Activated naive CD8-positive, alpha-beta T cell treated with anti-CD3 and anti-CD28 coated beads, Interleukin-2, amount 50 U/mL, for 24 hours (primary cell): ENCODE data around the gene ARID3A.

Experiments used
- ATAC-seq: fragments of 150-1000 bp; cut with Tn5 transposase; one replicate; pipeline ENCODE4 v1.10.0; 2021
- DNase-seq: peaks from one replicate; pipeline ENCODE4 v3.0.0; 2021
- H3K27ac Mint-ChIP-seq: one replicate; pipeline ENCODE4 v1.8.0; 2021; ENCODE audit warnings: mild to moderate bottlenecking, mixed read lengths
- H3K27me3 Mint-ChIP-seq: one replicate; pipeline ENCODE4 v1.8.0; 2021; ENCODE audit warnings: mixed read lengths
- H3K36me3 Mint-ChIP-seq: one replicate; pipeline ENCODE4 v1.8.0; 2021; ENCODE audit warnings: low read depth, mixed read lengths
- H3K4me1 Mint-ChIP-seq: one replicate; pipeline ENCODE4 v1.8.0; 2021; ENCODE audit warnings: mixed read lengths
- H3K4me3 Mint-ChIP-seq: one replicate; pipeline ENCODE4 v1.8.0; 2021; ENCODE audit warnings: mild to moderate bottlenecking, moderate library complexity, mixed read lengths
- H3K9me3 Mint-ChIP-seq: one replicate; pipeline ENCODE4 v1.8.0; 2021; ENCODE audit warnings: mixed read lengths

ARID3A gene

DNA sequence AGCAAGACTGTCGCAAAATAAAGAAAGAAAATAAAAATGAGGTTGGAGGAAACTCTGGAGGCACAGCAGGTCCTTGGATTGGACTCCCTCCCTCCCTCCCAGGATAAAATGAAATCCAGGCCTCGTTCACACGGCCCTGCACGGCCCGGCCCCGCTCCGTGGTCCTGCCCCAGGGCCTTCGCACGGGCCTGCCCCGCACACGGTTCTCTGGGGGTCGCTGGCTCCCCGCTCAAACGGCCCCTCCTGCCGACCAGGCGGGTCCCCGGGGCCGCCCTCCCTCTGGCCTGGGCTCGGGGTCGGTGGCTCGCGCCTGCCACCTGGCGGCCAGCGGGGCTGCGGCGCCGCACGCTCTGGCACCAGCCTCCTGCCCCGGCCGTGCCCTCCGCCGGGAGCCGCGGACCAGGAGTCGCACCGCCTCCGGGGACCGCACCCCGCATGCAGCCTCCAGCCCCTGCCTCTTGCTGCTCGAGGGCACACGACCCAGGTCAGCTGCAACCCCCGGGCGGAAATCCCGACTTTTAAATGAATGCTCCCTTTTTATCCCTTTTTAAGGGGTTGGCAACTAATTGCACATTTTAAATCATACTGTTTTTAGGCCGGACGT lies 56.8 kb downstream of the ARID3A start:
- H3K27ac Mint-ChIP-seq = no peak overlapping the region
- no peaks in the 10 kb centered on the region for H3K27me3 Mint-ChIP-seq
- DNase-seq (peak; percentile 87), ATAC-seq (peak; percentile 92)
- peaks cover 21% of the 10 kb centered on the region for H3K4me1 Mint-ChIP-seq
- H3K4me3 Mint-ChIP-seq = no peak overlapping the region
- no peaks in the 10 kb centered on the region for H3K9me3 Mint-ChIP-seq
- H3K36me3 Mint-ChIP-seq = peaks cover 14% of the 10 kb centered on the region

DNA sequence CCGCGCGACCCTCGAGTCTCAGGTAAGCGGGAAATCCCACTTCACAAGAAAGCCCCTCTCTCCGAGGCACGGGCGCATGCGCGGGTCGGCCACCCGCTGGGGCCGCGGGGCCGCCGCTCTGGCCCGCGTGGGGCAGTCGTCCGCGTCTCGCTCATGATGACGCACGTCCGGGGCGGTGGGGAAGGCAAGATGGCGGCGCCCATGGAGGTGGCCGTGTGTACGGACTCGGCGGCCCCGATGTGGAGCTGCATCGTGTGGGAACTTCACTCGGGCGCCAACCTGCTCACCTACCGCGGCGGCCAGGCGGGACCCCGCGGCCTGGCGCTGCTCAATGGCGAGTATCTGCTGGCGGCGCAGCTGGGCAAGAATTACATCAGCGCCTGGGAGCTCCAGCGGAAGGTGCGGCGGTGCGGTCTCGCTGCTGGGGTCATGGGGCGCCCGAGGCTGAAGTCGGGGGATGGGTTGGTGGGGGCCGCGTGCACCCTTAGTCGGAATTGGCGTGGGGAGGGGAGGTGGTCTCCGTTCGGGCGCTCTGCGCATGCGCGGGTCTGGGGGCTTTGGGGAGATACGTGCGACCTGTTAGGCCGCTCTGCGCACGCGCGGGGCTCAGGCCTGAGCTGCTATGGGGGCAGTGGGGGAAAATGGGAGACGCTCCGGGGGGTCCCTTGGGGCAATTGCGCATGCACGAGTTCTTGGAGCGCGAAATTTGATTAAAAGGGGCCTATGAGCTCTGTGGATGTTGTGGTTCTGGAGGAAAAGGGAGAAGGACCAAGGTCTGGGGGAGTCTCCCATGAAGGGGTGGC lies 58.5 kb downstream of the ARID3A start, which contains the start of gene WDR18:
WDR18 (plus strand) TSS at position 181 of the 803 bp plus-strand sequence; CDS start at position 190, 9 bp downstream.
- Mint-ChIP-seq H3K4me1 (peaks cover 21% of the 10 kb centered on the region), H3K36me3 (peaks cover 16% of the 10 kb centered on the region), H3K27ac (peak within 1 kb of the TSS; percentile 96), H3K27me3 (no peaks in the 10 kb centered on the region), H3K9me3 (no peaks in the 10 kb centered on the region), H3K4me3 (peak within 1 kb of the TSS; percentile 91)
- peak; percentile 81 for ATAC-seq
- peak; percentile 94 for DNase-seq

DNA sequence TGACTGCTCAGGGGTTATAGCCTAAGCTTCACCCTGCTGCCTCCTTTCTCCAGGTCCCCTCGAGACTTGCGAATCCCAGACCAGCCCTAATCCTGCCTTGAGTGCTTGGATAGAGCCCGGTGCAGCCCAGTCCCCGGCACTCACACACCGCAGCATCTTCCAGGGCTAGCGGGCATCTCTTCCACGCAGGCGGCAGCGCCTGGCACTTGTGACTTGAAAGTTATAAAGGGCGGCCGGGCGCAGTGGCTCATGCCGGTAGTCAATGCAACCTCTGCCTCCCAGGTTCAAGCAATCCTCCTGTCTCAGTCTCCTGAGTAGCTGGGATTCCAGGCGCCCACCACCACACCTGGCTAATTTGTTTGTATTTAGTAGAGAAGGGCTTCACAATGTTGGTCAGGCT lies 60.2 kb downstream of the ARID3A start:
- Mint-ChIP-seq H3K27me3 (no peaks in the 10 kb centered on the region), H3K36me3 (peaks cover 21% of the 10 kb centered on the region), H3K27ac (no peak overlapping the region), H3K4me1 (peaks cover 21% of the 10 kb centered on the region), H3K9me3 (no peaks in the 10 kb centered on the region), H3K4me3 (peak overlapping the region; percentile 91)
- ATAC-seq (no peak), DNase-seq (no peak)

DNA sequence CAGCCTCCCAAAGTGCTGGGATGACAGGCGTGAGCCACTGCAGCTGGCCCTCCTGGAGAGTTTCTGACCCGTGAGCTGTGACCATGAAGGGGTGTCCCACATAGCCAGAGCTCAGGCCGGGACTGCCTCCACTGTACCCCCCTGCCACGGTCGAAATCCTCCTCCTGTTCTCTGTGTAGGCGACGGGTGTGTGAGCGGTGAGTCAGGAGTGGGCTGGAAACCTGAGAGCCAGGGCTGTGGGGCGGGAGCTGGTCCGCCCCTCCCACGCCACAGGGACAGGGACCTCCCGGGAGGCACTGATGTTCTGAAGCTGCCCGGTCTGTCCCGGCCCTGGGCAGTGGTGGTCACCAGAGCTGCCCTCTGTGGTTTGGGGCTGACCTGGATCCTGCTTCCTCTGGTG lies 62.2 kb downstream of the ARID3A start:
- Mint-ChIP-seq H3K27me3 (no peaks in the 10 kb centered on the region), H3K9me3 (no peaks in the 10 kb centered on the region), H3K36me3 (peaks cover 23% of the 10 kb centered on the region), H3K4me1 (peaks cover 21% of the 10 kb centered on the region), H3K4me3 (no peak overlapping the region), H3K27ac (no peak overlapping the region)
- DNase-seq (no peak), ATAC-seq (no peak)

DNA sequence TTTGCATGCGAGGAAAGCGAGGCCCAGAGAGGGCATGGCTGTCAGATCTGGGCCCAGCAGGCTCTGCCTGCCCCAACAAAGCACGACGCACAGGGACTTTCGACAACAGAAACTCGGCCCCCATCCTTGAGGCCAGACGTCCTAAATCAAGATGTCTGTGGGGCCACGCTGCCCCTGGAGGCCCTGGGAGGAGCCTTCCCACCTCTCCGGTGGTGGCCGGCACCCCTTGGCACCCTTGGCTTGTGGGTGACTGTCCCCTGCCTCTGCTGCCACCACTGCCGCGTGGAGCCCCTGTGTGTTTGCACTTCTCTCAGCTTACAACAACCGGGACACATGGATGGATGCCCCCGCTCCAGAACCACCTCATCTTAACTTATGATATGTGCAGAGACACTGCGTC lies 62.7 kb downstream of the ARID3A start:
- H3K27ac Mint-ChIP-seq = no peak overlapping the region
- peaks cover 20% of the 10 kb centered on the region for H3K4me1 Mint-ChIP-seq
- H3K27me3 Mint-ChIP-seq = no peaks in the 10 kb centered on the region
- H3K4me3 Mint-ChIP-seq = no peak overlapping the region
- DNase-seq (no peak), ATAC-seq (no peak)
- peaks cover 23% of the 10 kb centered on the region for H3K36me3 Mint-ChIP-seq
- no peaks in the 10 kb centered on the region for H3K9me3 Mint-ChIP-seq

DNA sequence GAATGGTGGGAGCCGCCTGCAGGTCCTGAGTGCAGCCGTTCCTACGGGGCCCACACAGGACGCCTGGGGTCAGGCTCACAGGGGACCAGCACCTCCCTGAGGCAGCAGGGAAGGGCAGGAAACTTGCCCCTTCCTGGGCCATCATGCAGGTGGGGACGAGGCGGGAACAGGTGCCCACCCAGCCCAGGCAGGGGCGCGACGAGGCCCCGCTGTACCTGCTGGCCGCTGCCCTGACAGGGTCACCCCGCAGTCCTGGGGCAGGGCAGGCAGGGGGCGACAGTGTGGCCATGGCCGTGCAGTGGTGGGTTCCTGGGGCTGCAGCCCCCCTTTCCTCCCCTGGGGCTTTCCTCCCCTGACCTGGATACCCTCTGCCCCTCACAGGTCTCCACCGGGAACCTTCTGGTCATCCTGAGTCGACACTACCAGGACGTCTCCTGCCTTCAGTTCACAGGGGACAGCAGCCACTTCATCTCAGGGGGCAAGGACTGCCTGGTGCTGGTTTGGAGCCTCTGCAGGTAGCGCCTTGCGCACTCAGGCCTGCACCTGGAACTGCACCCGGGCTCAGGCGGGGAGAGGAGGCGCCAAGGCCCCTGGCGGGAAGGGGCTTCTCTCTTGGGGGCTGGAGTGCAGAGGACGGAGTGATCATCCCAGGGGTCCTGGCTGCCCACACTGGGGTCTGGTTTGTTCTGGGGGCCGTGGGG lies 63.7 kb downstream of the ARID3A start:
- ATAC-seq = no peak
- Mint-ChIP-seq H3K36me3 (peaks cover 23% of the 10 kb centered on the region), H3K9me3 (no peaks in the 10 kb centered on the region), H3K27ac (no peak overlapping the region), H3K4me3 (no peak overlapping the region), H3K4me1 (peaks cover 13% of the 10 kb centered on the region), H3K27me3 (no peaks in the 10 kb centered on the region)
- DNase-seq = no peak

DNA sequence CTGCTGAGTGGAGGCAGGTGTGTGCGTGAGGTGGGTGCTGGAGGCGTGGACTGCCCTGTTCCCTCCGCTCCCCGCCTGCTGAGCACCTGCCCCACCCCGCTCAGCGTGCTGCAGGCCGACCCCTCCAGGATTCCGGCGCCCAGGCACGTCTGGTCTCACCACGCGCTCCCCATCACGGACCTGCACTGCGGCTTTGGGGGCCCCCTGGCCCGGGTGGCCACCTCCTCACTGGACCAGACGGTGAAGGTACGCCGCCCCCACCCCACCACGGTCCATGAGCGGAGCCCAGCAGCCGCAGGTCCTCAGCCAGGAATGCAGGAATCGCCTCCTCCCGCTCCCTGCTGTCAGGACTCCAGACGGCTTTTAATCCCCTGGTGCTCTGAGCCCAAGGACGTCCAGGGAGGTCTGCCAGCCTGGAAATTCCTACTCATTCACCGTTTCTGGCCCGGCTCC lies 64.3 kb downstream of the ARID3A start:
- Mint-ChIP-seq H3K36me3 (peaks cover 23% of the 10 kb centered on the region), H3K9me3 (no peaks in the 10 kb centered on the region), H3K4me3 (no peak overlapping the region), H3K4me1 (peaks cover 7% of the 10 kb centered on the region), H3K27me3 (no peaks in the 10 kb centered on the region), H3K27ac (no peak overlapping the region)
- DNase-seq = no peak
- no peak for ATAC-seq

DNA sequence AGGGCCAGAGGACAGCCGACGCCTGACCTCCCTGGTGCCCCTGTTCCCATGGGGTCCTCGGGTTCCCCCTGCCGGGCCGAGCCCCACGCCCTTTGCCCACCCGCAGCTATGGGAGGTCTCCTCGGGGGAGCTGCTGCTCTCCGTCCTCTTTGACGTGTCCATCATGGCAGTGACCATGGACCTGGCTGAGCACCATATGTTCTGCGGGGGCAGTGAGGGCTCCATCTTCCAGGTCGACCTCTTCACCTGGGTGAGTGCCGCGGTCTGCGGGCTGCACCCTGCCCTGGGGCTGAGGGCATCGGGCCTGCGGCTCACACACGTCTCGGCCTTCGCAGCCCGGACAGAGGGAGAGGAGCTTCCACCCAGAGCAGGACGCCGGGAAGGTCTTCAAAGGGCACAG lies 64.9 kb downstream of the ARID3A start:
- no peak overlapping the region for H3K4me3 Mint-ChIP-seq
- ATAC-seq = no peak
- peaks cover 3% of the 10 kb centered on the region for H3K4me1 Mint-ChIP-seq

DNA sequence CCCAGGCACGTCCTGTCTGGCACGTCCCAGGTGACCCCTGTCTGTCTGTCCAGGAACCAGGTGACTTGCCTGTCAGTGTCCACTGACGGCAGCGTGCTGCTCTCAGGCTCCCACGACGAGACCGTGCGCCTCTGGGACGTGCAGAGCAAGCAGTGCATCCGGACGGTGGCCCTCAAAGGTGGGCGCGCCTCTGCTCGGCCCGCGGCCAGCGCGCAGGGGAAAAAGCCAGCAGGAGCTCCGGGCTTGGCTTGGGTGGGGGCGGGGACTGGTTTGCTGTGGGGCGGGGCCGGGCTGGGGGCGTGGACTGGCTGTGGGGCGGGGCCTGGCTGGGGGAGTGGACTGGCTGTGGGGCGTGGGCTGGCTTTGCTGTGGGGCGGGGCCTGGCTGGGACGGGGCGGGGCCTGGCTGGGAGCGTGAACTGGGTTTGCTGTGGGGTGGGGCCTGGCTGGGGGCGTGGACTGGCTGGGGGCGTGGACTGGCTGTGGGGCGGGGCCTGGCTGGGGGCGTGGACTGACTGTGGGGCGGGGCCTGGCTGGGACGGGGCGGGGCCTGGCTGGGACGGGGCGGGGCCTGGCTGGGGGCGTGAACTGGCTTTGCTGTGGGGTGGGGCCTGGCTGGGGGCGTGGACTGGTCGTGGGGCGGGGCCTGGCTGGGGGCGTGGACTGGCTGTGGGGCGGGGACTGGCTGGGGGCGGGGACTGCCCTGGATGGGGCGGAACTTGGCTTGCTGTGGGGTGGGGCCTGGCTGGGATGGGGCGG lies 65.5 kb downstream of the ARID3A start:
- Mint-ChIP-seq H3K36me3 (peaks cover 19% of the 10 kb centered on the region), H3K27me3 (peaks cover 1% of the 10 kb centered on the region), H3K27ac (no peak overlapping the region), H3K4me1 (peaks cover 6% of the 10 kb centered on the region), H3K4me3 (no peak overlapping the region), H3K9me3 (no peaks in the 10 kb centered on the region)
- ATAC-seq (peak; percentile 18), DNase-seq (peak; percentile 75)

More for the DNA sequence above, 64.9 kb downstream of the ARID3A start:
- Mint-ChIP-seq H3K9me3 (no peaks in the 10 kb centered on the region), H3K36me3 (peaks cover 20% of the 10 kb centered on the region), H3K27me3 (no peaks in the 10 kb centered on the region), H3K27ac (no peak overlapping the region)
- DNase-seq = no peak

DNA sequence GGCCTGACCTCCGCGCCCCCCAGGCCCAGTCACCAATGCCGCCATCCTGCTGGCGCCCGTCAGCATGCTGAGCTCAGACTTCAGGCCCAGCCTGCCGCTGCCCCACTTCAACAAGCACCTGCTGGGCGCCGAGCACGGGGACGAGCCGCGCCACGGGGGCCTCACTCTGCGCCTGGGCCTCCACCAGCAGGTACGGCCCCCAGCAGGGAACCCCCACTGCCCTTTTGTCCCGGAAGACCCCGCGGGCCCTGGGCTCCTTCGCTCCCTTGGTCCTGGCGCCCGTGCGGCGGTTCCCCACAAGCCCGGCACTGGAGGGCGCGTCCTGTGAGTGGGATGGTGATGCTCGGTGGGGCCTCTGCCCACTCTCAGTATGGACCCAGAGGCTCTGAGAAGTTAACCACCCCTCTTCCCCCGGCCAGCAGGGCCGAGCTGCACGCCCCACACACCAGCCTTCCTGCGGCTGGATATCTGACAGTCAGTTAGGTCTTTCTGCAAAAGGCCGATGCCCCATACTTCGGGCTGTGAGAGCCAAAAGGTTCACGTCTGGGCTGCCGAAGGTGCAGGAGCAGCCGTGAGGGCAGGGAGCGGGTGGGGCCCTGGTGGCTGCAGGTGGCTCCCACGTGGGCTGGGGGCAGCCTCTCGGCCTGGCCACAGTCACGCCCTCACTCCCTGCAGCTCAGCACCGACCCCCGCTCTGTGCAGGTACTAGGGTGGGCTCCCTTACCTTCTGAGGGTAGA lies 66.3 kb downstream of the ARID3A start:
- Mint-ChIP-seq H3K4me3 (no peak overlapping the region), H3K27me3 (peaks cover 5% of the 10 kb centered on the region), H3K4me1 (peaks cover 13% of the 10 kb centered on the region), H3K36me3 (peaks cover 13% of the 10 kb centered on the region), H3K27ac (no peak overlapping the region), H3K9me3 (no peaks in the 10 kb centered on the region)
- peak; percentile 2 for ATAC-seq
- DNase-seq = no peak

DNA sequence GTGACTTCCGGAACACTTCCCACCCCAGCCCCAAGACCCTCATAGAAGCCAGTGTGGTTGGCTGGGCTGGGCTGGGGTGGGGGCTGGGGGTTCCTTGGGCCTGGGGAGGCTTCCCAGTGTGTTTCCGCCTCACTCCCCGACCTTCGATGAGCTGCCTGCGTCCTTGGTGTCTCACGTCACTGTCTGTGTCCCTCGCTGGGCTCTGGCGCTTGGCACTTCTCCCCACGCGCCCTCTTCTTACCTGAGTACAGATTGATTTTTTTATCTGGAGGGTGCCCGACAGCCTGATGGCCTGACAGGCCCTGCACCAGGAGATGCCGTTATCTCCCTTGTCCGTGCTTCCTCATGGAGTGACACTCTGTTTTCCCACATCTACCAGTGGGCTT lies 66.8 kb downstream of the ARID3A start:
- Mint-ChIP-seq H3K4me1 (peaks cover 11% of the 10 kb centered on the region), H3K9me3 (no peaks in the 10 kb centered on the region)

DNA sequence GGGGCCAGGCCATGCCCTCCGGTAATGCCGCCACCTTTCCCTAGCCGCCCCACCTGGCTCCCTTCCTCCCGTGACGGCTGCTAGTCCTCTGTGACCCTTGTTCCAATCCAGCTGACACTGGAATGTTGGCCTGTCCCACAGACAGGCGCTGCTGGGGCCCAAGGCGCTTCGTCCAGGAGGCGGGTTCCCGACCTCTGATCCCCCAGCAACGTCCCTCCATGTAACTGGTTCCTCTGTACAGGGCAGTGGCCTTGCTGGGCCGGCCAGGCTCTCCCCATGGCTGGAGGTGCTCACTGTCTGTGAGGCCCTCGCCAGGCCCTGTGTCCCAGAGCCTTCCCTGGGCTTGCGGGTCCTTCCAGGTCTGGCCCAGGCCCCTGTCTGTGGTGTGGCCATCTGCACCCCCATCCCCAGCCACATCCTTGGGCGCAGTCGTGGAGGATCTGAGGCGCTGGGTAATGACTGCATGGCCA lies 67.6 kb downstream of the ARID3A start:
- Mint-ChIP-seq H3K36me3 (peaks cover 9% of the 10 kb centered on the region), H3K4me1 (peaks cover 11% of the 10 kb centered on the region), H3K27ac (no peak overlapping the region), H3K27me3 (peaks cover 13% of the 10 kb centered on the region), H3K9me3 (no peaks in the 10 kb centered on the region), H3K4me3 (no peak overlapping the region)
- DNase-seq (no peak), ATAC-seq (no peak)

More for the DNA sequence above, 66.8 kb downstream of the ARID3A start:
- H3K4me3 Mint-ChIP-seq = no peak overlapping the region
- peaks cover 7% of the 10 kb centered on the region for H3K27me3 Mint-ChIP-seq
- ATAC-seq (no peak), DNase-seq (no peak)
- H3K27ac Mint-ChIP-seq = no peak overlapping the region
- peaks cover 9% of the 10 kb centered on the region for H3K36me3 Mint-ChIP-seq

DNA sequence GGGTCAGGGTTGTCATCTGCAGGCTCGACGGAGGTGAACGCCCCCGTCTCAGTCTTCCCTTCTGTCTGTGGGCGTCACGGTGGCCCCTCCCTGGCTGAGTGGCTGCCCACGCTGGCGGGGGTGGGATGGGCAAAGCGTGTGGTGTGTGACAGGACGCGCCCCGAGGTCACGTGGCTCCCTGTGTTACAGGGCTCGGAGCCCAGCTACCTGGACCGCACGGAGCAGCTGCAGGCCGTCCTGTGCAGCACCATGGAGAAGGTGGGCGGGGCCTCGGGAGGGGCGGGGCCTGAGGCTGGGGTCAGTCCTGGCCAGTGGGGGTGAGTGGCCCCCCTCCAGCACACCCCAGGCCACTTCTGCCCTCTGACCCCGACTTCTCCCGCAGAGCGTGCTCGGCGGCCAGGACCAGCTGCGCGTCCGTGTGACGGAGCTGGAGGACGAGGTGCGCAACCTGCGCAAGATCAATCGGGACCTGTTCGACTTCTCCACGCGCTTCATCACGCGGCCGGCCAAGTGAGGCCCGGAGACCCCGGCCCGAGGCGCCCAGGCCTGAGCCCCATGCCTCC lies 68.1 kb downstream of the ARID3A start:
- no peak overlapping the region for H3K4me3 Mint-ChIP-seq
- H3K27me3 Mint-ChIP-seq = peaks cover 16% of the 10 kb centered on the region
- no peaks in the 10 kb centered on the region for H3K9me3 Mint-ChIP-seq
- H3K27ac Mint-ChIP-seq = no peak overlapping the region
- H3K36me3 Mint-ChIP-seq = peaks cover 8% of the 10 kb centered on the region
- DNase-seq = no peak
- peaks cover 11% of the 10 kb centered on the region for H3K4me1 Mint-ChIP-seq
- no peak for ATAC-seq
